Right ventricle myocardium inferior (tissue), 1 donor: Measurements from ENCODE around the gene DDOST. TPM values are rescaled to one million over a fixed set of nuclear protein-coding genes. Genes with fewer than 3 reads are reported as not detected.
A peak's percentile ranks its signal among the peaks of the same experiment; 100 is the strongest.

Experiments used
- ATAC-seq: fragments of 200-7000 bp; cut with Tn5 transposase; one replicate; pipeline ENCODE4 v1.9.1; 2020; ENCODE audit warnings: mild to moderate bottlenecking, moderate library complexity
- DNase-seq: peaks from one replicate; pipeline ENCODE4 v3.0.0; 2021; ENCODE audit errors: missing footprints
- intact Hi-C: fragments of 100-400 bp; cut with DNase I; formaldehyde crosslinking; loops from one replicate; pipeline ENCODE4 v1.11.0; 2022
- total RNA-seq: library from RNA; stranded (reverse); fragmentation: NEBNext Ultra II Directional; extraction: Animal tissue kit (Norgen Biotek cat#: 25700); gene quantifications from one replicate; pipeline ENCODE4 v1.2.1, GENCODE V29; 2021
- donor health status: DM: no; HTN: yes; CAD: no; lungs with severe emphysema.

DDOST gene
- total RNA-seq, 1 donor from 2014 or later = 150 TPM

- DNase-seq (no peak), ATAC-seq (no peak)
- intact Hi-C loops = no loop called here
These were observed 7.4 kb upstream of the DDOST start for GRCh38 chr1:20668581-20668980.

DNA sequence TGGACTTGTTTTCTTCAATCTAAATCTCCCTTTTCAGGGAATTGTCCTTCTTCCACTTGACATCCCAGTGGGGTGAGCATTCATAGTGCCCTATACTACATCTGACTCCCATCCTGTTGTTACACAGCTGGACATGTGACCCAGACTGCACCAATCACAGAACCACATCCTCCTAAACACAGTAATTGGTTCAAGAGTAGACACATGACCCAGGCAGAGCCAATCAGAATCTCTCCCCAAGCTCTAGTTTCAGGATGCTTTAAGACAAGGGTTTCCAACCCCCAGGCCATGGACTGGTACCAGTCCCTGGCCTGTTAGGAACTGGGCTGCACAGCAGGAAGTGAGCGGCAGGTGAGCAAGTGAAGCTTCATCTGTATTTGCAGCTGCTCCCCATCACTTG, 5.6 kb upstream of the DDOST start:
- ATAC-seq = no peak
- no peak for DNase-seq
- intact Hi-C loops = loop anchor here (2.0 kb wide), 1 partner anchor 18 kb away; no protein-coding TSS in a partner anchor

- DNase-seq (no peak), ATAC-seq (no peak)
- intact Hi-C loops = loop anchor here (2.0 kb wide), 1 partner anchor 19 kb away; no protein-coding TSS in a partner anchor
These were observed 5.0 kb upstream of the DDOST start for GRCh38 chr1:20666146-20666545.

DNA sequence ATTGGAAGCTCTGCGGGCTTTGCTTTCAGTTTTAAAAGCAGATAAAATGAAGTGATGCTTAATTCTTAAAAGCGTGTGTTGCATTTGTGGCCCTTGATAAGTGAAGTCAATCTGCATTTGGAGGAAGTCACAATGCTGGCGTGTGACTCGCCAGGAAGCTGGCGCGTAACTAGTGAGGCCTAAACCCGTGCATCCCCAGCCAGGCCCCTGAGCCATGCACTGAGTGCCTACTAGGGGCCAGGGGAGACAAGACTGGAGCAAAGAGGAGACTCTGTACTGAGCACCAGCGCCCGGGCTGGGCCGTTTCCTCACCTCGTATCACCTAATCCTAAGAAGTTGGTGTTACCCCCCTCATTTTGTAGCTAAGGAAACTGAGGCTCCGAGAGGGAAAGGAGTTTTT, 4.6 kb upstream of the DDOST start:
- no peak for ATAC-seq
- intact Hi-C loops = loop anchor here (2.0 kb wide), 1 partner anchor 19 kb away; no protein-coding TSS in a partner anchor
- DNase-seq = no peak

DNA sequence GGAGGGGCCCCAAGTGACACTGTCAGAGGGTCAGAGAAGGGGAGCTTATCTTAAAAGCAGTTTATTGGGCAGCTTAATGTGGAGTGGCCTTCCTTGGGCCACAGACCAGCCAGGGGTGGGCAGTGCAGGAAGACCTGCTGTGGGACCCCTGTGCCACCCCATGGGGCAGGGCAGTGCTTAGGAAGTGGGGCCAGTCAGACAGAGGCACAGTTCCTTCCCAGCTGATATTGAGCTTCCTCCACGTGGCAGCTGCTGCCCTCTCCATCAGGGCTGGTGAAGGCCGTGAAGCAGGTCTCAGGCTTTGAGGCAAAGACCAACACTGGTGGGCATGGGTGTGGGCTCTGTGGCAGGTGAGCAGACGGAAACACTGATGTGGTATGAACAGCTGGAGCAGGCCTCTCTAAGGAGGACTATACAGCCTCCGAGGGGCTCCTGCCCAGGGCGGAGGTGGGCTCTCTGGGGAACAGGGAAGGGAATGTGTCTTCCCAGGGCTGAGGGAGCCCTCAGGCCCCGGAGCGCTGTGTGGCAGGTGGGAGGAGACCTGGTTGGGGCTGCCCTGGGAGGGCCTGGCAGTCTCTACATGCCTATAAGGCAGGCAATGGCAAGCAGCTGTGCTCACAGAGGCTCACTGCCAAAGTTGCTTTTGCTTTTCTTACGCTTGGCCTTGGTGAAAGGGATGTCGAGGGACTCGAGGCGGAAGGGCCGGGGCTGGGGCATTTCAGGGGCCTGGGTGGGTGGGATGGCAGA, 3.0 kb upstream of the DDOST start:
- ATAC-seq (no peak), DNase-seq (no peak)
- intact Hi-C loops = no loop called here

- ATAC-seq (no peak), DNase-seq (no peak)
- intact Hi-C loops = no loop called here
These were observed 2.2 kb upstream of the DDOST start for GRCh38 chr1:20663365-20663764.

DNA sequence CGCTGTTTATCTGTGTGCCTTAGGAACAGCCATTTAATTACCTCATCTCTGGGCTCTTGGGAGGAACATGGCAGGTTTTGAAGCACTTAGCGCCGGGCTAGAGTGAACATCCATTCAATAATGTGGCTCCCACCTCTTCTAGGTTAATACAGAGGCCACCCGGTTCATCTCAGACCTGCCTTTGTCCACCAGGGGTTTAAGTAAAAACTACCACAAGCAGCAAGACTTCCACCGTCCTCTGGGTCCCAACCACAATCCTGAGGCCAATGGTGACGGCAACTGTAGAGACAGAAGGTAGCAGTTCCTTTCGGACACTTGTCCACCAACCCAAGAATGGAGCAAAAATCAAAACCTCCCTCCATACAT, 924 bp upstream of the DDOST start:
- intact Hi-C loops = no loop called here
- DNase-seq (no peak), ATAC-seq (no peak)

- DNase-seq (no peak), ATAC-seq (no peak)
- intact Hi-C loops = no loop called here
These were observed 342 bp downstream of the DDOST start for GRCh38 chr1:20660847-20661206.

DNA sequence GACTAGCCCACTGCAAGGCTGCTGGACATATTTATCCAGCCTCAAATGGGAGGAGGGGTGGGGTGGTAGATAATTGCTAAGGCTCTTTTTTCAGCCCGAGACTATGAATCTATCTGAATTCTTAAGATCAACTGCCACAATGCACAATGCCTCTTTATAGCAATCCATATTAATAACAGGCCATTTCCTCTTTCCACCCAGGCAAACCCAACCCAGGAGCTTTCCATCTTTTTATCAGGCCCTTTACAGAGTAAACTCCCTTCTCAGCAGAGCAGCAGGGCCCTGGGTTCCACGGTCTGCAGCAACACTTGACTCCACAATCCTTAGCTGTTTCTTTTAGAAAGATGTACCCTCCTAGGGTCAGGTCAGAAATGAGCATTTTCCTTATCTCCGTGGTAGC, 806 bp downstream of the DDOST start:
- DNase-seq = no peak
- no peak for ATAC-seq
- intact Hi-C loops = no loop called here

GRCh38 chr1:20658166-20658915, 2.8 kb downstream of the DDOST start:
- intact Hi-C loops = no loop called here
- no peak for DNase-seq
- ATAC-seq = no peak

- no peak for DNase-seq
- intact Hi-C loops = no loop called here
- ATAC-seq = no peak
These were observed 4.1 kb downstream of the DDOST start for GRCh38 chr1:20657024-20657423.

DNA sequence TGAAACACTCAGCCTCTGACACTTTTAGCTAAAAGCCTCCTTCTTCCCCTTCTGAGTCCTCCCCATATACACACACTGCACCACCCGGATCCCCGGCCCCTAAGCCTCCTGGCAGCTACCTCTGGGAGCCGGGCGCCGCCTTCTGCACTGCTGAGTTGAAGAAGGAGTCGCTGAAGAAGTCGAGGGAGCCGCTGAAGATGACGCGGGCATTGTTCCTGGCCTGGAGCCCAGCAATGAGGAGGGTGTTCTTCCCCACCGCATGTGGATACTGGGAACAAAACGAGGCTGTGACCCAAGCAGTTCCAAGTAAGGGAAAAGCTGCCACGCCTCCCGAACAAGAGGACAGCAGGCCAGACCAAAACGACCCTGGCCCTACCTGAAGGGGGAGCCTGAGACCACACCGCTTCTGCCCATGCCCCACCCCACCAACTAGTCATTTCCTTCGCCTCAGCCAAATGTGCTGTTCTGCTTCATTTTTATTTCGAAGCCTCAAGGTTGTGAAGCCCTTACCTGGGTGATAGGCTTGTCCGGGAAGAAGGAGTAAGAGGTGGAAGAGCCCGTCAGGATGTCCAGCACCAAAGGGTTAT, 7.0 kb downstream of the DDOST start:
- intact Hi-C loops = no loop called here
- peak; percentile 9 for ATAC-seq
- no peak for DNase-seq

DNA sequence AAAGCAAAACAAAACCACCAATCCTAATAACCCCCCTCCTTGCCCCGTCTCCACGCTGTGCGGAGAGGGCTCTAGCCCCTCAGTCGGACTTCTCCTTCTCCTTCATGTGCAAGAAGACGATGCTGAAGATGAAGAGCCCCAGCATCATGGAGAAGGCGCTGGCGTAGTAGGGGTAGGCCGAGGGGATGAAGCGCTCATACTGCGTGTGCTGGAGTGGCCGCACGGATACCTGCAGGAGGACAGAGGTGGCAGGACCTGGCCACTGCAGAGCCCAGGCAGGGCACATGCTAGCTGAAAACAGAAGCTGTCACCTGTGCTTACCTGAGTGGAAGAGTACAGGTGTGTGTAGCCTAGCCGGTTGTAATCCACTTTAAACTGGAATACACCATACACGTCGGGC, 8.9 kb downstream of the DDOST start:
- no peak for DNase-seq
- intact Hi-C loops = no loop called here
- peak; percentile 9 for ATAC-seq

DNA sequence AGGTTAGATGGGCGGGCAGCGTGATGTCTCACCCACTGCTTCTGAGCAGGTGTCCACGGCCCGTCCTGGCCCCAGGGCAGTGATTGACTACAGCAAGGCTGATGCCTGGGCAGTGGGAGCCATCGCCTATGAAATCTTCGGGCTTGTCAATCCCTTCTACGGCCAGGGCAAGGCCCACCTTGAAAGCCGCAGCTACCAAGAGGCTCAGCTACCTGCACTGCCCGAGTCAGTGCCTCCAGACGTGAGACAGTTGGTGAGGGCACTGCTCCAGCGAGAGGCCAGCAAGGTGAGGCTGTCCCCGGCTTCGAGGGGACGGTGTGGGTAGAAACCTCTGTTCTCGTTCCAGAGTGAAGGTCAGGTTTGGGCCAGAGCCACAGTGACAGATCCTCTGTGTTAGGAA, 12.2 kb downstream of the DDOST start:
- DNase-seq (no peak), ATAC-seq (no peak)
- intact Hi-C loops = no loop called here

GRCh38 chr1:20648438-20648837, 12.7 kb downstream of the DDOST start:
- no peak for DNase-seq
- ATAC-seq = no peak
- intact Hi-C loops = no loop called here

DNA sequence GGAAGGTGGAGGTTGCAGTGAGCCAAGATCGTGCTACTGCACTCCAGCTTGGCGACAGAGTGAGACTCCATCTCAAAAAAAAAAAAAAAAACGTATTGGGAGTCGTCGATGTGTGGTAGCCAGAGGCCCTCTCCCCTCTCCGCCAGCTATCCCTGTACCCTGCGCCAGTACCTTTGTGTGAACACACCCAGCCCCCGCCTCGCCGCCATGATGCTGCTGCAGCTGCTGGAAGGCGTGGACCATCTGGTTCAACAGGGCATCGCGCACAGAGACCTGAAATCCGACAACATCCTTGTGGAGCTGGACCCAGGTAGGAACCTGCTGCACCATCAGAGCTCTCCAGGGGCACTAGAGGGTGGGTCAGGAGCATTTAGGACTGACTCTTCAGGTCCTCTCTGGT, 15.8 kb downstream of the DDOST start:
- DNase-seq = no peak
- intact Hi-C loops = no loop called here
- no peak for ATAC-seq

DNA sequence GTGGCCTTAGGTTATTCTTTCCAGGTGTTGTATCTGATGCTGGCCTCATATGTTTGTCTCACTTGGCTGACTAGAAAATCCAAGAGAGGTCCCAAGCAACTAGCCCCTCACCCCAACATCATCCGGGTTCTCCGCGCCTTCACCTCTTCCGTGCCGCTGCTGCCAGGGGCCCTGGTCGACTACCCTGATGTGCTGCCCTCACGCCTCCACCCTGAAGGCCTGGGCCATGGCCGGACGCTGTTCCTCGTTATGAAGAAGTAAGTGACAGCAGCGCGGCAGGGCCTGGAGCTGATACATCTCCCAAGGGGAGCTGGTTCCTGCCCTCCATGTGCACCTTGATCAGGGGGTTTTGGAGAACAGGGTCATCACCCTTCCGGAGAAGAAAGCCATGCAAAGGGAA, 16.8 kb downstream of the DDOST start:
- DNase-seq (no peak), ATAC-seq (no peak)
- intact Hi-C loops = no loop called here

DNA sequence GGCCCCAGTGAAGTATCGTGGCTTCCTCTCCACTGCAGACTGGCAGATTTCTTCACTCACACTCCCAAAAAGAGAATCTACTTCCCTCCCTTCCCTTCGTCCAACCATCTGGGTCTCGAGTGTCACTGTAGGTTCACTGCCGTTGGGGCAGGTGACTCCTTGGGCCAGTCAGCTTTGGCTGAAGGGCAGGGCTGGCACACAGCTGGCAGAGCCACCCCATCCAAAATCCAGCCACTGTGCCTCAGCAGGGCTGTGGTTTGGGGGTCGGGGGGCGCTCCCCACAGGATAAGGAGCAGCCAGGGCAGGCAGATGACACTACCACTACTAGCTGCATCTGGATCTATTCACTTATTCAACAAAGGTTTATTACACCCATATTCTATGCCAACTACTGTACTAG, 18.1 kb downstream of the DDOST start:
- intact Hi-C loops = no loop called here
- ATAC-seq (no peak), DNase-seq (no peak)

GRCh38 chr1:20641975-20642374, 19.2 kb downstream of the DDOST start:
- intact Hi-C loops = loop anchor here (2.0 kb wide), 1 partner anchor 67 kb away; no protein-coding TSS in a partner anchor
- no peak for ATAC-seq
- DNase-seq = no peak

- ATAC-seq = no peak
- intact Hi-C loops = loop anchor here (2.0 kb wide), 1 partner anchor 65 kb away; no protein-coding TSS in a partner anchor
- DNase-seq = no peak
These were observed 21.0 kb downstream of the DDOST start for GRCh38 chr1:20640183-20640597.
